VCaP (cell line): ENCODE data around the gene NFIB.

Experiments
- H3K27ac ChIP-seq: fragments of 450-650 bp; 2 replicates; pipeline ENCODE4 v1.5.1; 2017
- TF ChIP-seq, protein P1 (sequence below): fragments of 450-650 bp; conservative IDR thresholded peaks from 2 replicates; pipeline ENCODE4 v1.5.1; 2017; ENCODE audit warnings: mild to moderate bottlenecking, moderate library complexity

NFIB gene

GRCh38 chr9:14180093-14180959, 133.6 kb downstream of the NFIB start:
- TF ChIP-seq, protein P1, sequence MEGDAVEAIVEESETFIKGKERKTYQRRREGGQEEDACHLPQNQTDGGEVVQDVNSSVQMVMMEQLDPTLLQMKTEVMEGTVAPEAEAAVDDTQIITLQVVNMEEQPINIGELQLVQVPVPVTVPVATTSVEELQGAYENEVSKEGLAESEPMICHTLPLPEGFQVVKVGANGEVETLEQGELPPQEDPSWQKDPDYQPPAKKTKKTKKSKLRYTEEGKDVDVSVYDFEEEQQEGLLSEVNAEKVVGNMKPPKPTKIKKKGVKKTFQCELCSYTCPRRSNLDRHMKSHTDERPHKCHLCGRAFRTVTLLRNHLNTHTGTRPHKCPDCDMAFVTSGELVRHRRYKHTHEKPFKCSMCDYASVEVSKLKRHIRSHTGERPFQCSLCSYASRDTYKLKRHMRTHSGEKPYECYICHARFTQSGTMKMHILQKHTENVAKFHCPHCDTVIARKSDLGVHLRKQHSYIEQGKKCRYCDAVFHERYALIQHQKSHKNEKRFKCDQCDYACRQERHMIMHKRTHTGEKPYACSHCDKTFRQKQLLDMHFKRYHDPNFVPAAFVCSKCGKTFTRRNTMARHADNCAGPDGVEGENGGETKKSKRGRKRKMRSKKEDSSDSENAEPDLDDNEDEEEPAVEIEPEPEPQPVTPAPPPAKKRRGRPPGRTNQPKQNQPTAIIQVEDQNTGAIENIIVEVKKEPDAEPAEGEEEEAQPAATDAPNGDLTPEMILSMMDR, result no peak

DNA sequence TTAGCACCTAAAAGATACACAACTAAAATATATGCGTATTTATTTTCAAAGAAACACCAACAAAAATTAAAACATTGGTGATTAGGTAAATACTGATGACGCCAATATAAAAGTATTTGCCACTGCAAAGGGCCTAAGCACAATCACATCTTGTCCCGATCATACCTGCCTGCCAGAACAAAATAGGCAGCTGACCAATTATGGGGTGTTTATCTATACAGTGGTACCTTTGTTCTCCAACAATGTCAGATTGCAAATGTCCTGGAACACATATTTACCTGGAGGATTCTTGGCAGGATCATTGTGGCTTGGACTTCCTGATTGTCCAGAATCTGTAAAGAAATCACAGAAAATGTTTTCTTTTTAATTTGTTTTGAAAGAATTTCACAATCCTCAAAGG, 134.5 kb downstream of the NFIB start:
- TF ChIP-seq, protein P1, result no peak
- peak overlapping the region; percentile 97 for H3K27ac ChIP-seq

More at GRCh38 chr9:14180093-14180959, 133.6 kb downstream of the NFIB start:
- peak overlapping the region; percentile 97 for H3K27ac ChIP-seq

GRCh38 chr9:14175778-14176177, 138.2 kb downstream of the NFIB start:
- TF ChIP-seq, protein P1, result no peak
- H3K27ac ChIP-seq, result peak overlapping the region; percentile 97

- TF ChIP-seq, protein P1, result no peak
- peak overlapping the region; percentile 25; the same call in 1 of the 2 replicates for H3K27ac ChIP-seq
Observed at GRCh38 chr9:14173713-14174112, 140.2 kb downstream of the NFIB start.

GRCh38 chr9:14170973-14171596, 142.9 kb downstream of the NFIB start:
- TF ChIP-seq, protein P1, result no peak
- H3K27ac ChIP-seq, result no peak overlapping the region

GRCh38 chr9:14170392-14170931, 143.5 kb downstream of the NFIB start:
- TF ChIP-seq, protein P1, result no peak
- H3K27ac ChIP-seq, result no peak overlapping the region

DNA sequence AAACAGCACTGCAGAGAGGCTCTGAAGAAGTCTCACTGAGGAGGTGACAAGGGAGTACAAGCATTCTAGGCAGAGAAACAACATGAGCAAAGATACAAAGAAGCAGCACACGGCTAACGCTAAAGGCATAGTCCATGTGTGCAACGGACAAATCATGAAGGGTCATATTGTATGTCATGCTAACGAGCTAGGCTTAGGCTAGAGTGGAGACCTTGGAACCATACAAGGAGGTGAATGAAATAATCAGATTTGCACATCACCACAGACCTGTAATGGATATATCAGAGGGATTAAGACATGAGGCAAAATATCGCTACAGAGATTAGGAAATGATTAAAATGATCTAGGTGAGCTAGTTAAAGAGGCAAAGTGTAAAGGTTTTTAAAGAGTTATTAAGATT, 145.6 kb downstream of the NFIB start:
- TF ChIP-seq, protein P1, result no peak

More for the DNA sequence above, 145.6 kb downstream of the NFIB start:
- no peak overlapping the region for H3K27ac ChIP-seq
